Peyer's patch (tissue), 4 donors: ENCODE data around the gene DBT. TPM values are rescaled to one million over a fixed set of nuclear protein-coding genes. Genes with fewer than 3 reads are reported as not detected.

ENCODE experiments used
- DNase-seq, 3 donors: peaks; one replicate each; pipeline ENCODE4 v3.0.0-alpha.2; 2017 to 2019
- H3K27ac ChIP-seq, 4 donors: fragments of 200-600 bp; sonication (generic); one replicate each; pipeline ENCODE4 v1.5.1; 2016 to 2019
- H3K27me3 ChIP-seq, 2 donors: fragments of 200-600 bp; sonication (generic); one replicate each; pipeline ENCODE4 v1.5.1; 2019
- H3K36me3 ChIP-seq, 3 donors: fragments of 200-600 bp; sonication (generic); one replicate each; pipeline ENCODE4 v1.5.1; 2016 to 2019
- H3K4me1 ChIP-seq, 4 donors: fragments of 200-600 bp; sonication (generic); one replicate each; pipeline ENCODE4 v1.5.1; 2016 to 2019
- H3K4me3 ChIP-seq, 4 donors: fragments of 200-600 bp; sonication (generic); 1 replicate in 3 of 4; 2 replicates in 1 of 4; pipeline ENCODE4 v1.5.1; 2016 to 2019; ENCODE audit warnings: mild to moderate bottlenecking in 1 of 4
- H3K9me3 ChIP-seq, 4 donors: fragments of 200-600 bp; sonication (generic); one replicate each; pipeline ENCODE4 v1.5.1; 2016 to 2019; ENCODE audit warnings: mild to moderate bottlenecking in 1 of 4
- POLR2A ChIP-seq, 2 donors: fragments of 450-650 bp; IDR thresholded peaks; one replicate each; pipeline ENCODE4 v1.5.1; 2017; ENCODE audit warnings: antibody characterized with exemption in 2 of 2, mild to moderate bottlenecking in 2 of 2, moderate library complexity in 2 of 2
- total RNA-seq, 4 donors: library from RNA; depleted of rRNA; stranded (reverse); fragments of >200 nt; gene quantifications; one replicate each; pipeline ENCODE4 v1.1.0, GENCODE V29; 2016
- TF ChIP-seq, protein P1 (sequence below), 6 experiments: fragments of 450-650 bp in 4 of 6; fragments of 200-600 bp in 2 of 6; sonication (generic) in 1 of 6; IDR thresholded peaks; one replicate each; pipeline ENCODE4 v1.5.1; 2017 to 2019; ENCODE audit warnings: antibody characterized with exemption in 6 of 6, mild to moderate bottlenecking in 3 of 6, moderate library complexity in 1 of 6

Gene DBT
- total RNA-seq, 4 donors from 2014 or later: 4.0 to 6.0 (median 5.0) TPM

DNA sequence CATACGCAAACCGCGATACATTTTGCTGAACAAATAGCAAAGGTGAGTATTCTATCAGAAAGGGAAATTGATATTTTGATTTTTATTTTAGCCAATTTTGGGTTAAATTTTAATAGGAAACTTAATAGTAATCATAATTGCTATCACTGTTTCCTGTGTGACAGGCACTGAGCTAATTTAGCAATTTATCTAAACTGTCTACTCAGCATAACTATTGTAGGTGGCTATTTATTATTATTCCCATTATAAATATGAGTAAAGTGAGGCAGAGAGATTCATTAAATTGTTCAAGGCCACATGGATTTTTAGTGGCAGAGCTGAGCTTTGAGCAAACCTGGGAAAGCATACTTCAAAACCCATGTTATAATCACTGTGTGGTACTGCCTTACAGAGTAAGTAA lies 37.5 kb upstream of the DBT start:
- Histone ChIP-seq H3K27me3 (no peaks in the 10 kb centered on the region), H3K36me3 (peaks cover 0 to 95% (median 0%) of the 10 kb centered on the region in 3 donors), H3K9me3 (no peaks in the 10 kb centered on the region), H3K4me1 (no peaks in the 10 kb centered on the region), H3K4me3 (no peak overlapping the region), H3K27ac (no peak overlapping the region)
- no peak for DNase-seq
- TF ChIP-seq, protein P1, sequence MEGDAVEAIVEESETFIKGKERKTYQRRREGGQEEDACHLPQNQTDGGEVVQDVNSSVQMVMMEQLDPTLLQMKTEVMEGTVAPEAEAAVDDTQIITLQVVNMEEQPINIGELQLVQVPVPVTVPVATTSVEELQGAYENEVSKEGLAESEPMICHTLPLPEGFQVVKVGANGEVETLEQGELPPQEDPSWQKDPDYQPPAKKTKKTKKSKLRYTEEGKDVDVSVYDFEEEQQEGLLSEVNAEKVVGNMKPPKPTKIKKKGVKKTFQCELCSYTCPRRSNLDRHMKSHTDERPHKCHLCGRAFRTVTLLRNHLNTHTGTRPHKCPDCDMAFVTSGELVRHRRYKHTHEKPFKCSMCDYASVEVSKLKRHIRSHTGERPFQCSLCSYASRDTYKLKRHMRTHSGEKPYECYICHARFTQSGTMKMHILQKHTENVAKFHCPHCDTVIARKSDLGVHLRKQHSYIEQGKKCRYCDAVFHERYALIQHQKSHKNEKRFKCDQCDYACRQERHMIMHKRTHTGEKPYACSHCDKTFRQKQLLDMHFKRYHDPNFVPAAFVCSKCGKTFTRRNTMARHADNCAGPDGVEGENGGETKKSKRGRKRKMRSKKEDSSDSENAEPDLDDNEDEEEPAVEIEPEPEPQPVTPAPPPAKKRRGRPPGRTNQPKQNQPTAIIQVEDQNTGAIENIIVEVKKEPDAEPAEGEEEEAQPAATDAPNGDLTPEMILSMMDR (IDR thresholded peaks at IDR 0.05): no peak
- TF ChIP-seq POLR2A (IDR thresholded peaks at IDR 0.05): no peak

DNA sequence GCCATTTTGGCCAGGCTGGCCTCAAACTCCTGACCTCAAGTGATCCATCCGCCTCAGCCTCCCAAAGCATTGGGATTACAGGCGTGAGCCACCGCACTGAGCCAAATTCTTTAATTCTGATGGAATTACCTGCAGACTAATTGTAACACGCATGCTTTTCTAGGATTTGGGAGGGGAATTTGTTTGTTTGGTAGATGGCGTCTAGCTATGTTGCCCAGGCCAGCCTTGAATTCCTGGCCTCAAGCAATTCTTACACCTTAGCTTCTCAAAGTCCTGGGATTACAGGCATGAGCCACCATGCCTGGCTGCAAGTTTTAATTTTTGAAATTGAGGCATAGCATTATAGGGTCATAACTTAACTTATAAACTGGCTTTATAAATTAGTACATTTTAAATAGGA lies 35.0 kb upstream of the DBT start:
- Histone ChIP-seq H3K27ac (no peak overlapping the region), H3K9me3 (no peaks in the 10 kb centered on the region), H3K36me3 (peaks cover 0 to 93% (median 0%) of the 10 kb centered on the region in 3 donors), H3K27me3 (no peaks in the 10 kb centered on the region), H3K4me1 (no peaks in the 10 kb centered on the region), H3K4me3 (no peak overlapping the region)
- DNase-seq: no peak
- TF ChIP-seq, protein P1 (IDR thresholded peaks at IDR 0.05): no peak
- TF ChIP-seq POLR2A (IDR thresholded peaks at IDR 0.05): no peak

- Histone ChIP-seq H3K4me1 (no peaks in the 10 kb centered on the region), H3K4me3 (no peak overlapping the region), H3K27ac (no peak overlapping the region), H3K27me3 (no peaks in the 10 kb centered on the region), H3K36me3 (peaks cover 0 to 94% (median 0%) of the 10 kb centered on the region in 3 donors), H3K9me3 (no peaks in the 10 kb centered on the region)
- DNase-seq: no peak
- TF ChIP-seq, protein P1 (IDR thresholded peaks at IDR 0.05): no peak
- no peak for TF ChIP-seq POLR2A (IDR thresholded peaks at IDR 0.05)
These were observed 30.5 kb upstream of the DBT start for GRCh38 chr1:100279954-100280682.

GRCh38 chr1:100279358-100279923 lies 29.8 kb upstream of the DBT start:
- peaks cover 0 to 94% (median 0%) of the 10 kb centered on the region in 3 donors for H3K36me3 ChIP-seq
- no peak overlapping the region for H3K27ac ChIP-seq
- no peaks in the 10 kb centered on the region for H3K27me3 ChIP-seq
- no peaks in the 10 kb centered on the region for H3K4me1 ChIP-seq
- H3K9me3 ChIP-seq: no peaks in the 10 kb centered on the region
- no peak overlapping the region for H3K4me3 ChIP-seq
- no peak for DNase-seq
- TF ChIP-seq, protein P1 (IDR thresholded peaks at IDR 0.05): no peak
- TF ChIP-seq POLR2A (IDR thresholded peaks at IDR 0.05): no peak

DNA sequence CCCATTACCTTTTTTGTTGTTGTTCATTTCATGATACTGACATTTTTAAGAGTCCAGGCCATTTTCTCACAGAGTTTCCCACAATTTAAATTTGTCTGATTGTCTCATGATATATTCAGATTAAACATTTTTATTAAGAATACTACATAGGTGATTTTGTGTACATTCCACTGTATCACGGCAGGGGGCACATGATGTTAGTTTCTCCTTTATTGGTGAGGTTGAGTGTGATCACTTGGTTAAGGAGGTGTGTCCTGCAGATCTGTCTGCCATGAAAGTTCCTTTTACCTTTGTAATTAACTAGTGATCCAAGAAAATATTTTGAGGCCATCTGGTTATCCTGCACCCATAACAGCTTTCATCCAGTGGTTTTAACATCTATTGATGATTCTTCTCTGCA lies 28.2 kb upstream of the DBT start:
- Histone ChIP-seq H3K4me1 (no peaks in the 10 kb centered on the region), H3K4me3 (no peak overlapping the region), H3K9me3 (no peaks in the 10 kb centered on the region), H3K27me3 (no peaks in the 10 kb centered on the region), H3K36me3 (peaks cover 0 to 96% (median 0%) of the 10 kb centered on the region in 3 donors), H3K27ac (no peak overlapping the region)
- DNase-seq: no peak
- no peak for TF ChIP-seq POLR2A (IDR thresholded peaks at IDR 0.05)
- TF ChIP-seq, protein P1 (IDR thresholded peaks at IDR 0.05): peak in 4 of 6 experiments; percentile 4 to 39 (median 22)
